Measurements from ENCODE around the gene SIRT5.

SIRT5 gene

DNA sequence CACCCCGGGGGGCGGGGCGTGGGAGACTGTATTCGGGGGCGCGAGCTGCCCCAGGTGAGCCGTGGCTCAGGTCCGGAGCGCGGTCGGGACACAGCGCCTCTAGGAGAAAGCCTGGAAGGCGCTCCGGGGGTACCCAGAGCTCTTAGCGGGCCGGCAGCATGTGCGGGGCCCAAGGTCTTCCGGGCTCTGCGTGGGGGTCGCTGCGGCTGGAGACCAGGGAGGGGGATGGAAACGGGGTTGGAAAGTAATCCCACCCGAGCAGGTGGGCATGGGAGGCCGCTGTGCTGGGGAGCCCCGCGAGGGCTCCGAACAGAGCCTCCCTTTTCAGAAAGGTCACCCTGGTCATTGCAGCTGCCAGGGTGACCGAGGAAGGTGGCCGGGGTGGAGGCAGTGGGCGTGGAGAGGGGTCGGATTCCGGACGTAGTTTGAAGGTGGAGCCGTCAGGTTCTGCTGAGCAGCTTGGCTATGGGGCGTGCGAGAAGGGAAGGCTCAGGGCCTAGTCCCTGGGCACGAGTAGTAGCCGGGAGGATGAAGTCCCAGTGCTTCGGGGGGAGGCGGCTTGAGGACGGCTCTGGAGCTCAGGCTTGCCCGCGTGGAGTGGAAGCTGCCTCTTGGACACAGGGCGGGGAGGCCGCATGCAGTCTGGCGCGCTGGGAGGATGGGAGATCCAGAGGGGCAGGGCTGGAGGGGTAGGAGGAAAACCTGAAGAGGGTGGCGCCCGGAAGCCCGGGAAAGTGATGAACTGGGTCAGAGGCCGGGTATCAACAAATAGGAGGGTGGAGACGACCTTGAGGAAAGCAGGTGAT lies at the start of gene SIRT5:
Gene SIRT5 (plus strand): TSS at position 31 of the 806 bp plus-strand sequence. CDS start 9,510 bp downstream, outside the sequence.
- peaks cover 0 to under 1% (median 0%) of the 10 kb centered on the region in 5 donors for H3K36me3 ChIP-seq (ENCODE audit: control insufficient read depth in 5 of 5, insufficient read depth in 5 of 5, low read length in 5 of 5)
- H3K9ac ChIP-seq (ENCODE audit: low read length in 5 of 5): peak within 1 kb of the TSS; percentile 59 to 87 (median 82)
- peak within 1 kb of the TSS; percentile 80 to 86 (median 84) for H3K4me3 ChIP-seq (ENCODE audit: low read depth in 1 of 5, low read length in 5 of 5)
- H3K9me3 ChIP-seq (ENCODE audit: control insufficient read depth in 5 of 5, low read length in 5 of 5): no peaks in the 10 kb centered on the region
- H3K27me3 ChIP-seq (ENCODE audit: control insufficient read depth in 5 of 5, insufficient read depth in 4 of 5, low read length in 5 of 5): no peaks in the 10 kb centered on the region
- H3K27ac ChIP-seq (ENCODE audit: low read depth, low read length): peak within 1 kb of the TSS; percentile 93
- peaks cover 0 to 16% (median 12%) of the 10 kb centered on the region in 5 donors for H3K4me1 ChIP-seq (ENCODE audit: control insufficient read depth in 5 of 5, insufficient read depth in 5 of 5, low read length in 5 of 5)

DNA sequence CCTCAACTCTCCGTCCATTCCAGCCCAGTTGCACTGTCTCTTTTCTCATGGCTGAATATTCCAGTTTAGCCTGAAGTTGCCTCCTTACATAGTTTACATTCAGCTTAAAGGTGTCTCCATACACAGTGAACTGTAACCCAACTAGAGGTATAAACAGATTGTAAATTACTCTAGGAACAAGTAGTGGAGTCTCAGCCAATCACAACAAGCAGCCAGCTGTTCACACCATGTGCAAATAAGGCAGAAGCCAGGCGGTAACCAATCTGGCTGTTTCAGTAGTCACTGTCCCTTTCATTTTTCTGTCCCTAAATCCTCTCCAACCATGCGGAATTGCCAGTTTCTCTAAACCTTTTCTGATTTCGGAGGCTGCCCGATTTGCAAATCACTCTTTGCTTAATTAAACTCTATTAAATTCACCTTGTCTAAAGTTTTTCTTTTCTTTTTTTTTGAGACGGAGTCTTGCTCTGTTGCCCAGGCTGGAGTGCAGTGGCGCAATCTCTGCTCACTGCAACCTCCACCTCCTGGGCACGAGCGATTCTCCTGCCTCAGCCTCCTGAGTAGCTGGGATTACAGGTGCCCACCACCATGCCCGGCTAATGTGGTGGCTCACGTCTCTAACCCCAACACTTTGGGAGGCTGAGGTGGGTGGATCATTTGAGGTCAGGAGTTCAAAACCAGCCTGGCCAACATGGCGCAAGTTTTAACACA lies 49.4 kb upstream of the SIRT5 start:
- Histone ChIP-seq H3K4me3 (ENCODE audit: low read depth in 1 of 5, low read length in 5 of 5) (no peak overlapping the region), H3K4me1 (ENCODE audit: control insufficient read depth in 5 of 5, insufficient read depth in 5 of 5, low read length in 5 of 5) (peaks cover 2 to 37% (median 5%) of the 10 kb centered on the region in 5 donors), H3K36me3 (ENCODE audit: control insufficient read depth in 5 of 5, insufficient read depth in 5 of 5, low read length in 5 of 5) (no peaks in the 10 kb centered on the region), H3K9ac (ENCODE audit: low read length in 5 of 5) (no peak overlapping the region), H3K9me3 (ENCODE audit: control insufficient read depth in 5 of 5, low read length in 5 of 5) (no peaks in the 10 kb centered on the region), H3K27me3 (ENCODE audit: control insufficient read depth in 5 of 5, insufficient read depth in 4 of 5, low read length in 5 of 5) (no peaks in the 10 kb centered on the region), H3K27ac (ENCODE audit: low read depth, low read length) (no peak overlapping the region)

- Histone ChIP-seq H3K9me3 (ENCODE audit: control insufficient read depth in 5 of 5, low read length in 5 of 5) (no peaks in the 10 kb centered on the region), H3K9ac (ENCODE audit: low read length in 5 of 5) (peak overlapping the region in 1 of 5 donors; percentile 8), H3K4me3 (ENCODE audit: low read depth in 1 of 5, low read length in 5 of 5) (no peak overlapping the region), H3K27me3 (ENCODE audit: control insufficient read depth in 5 of 5, insufficient read depth in 4 of 5, low read length in 5 of 5) (no peaks in the 10 kb centered on the region), H3K27ac (ENCODE audit: low read depth, low read length) (no peak overlapping the region), H3K36me3 (ENCODE audit: control insufficient read depth in 5 of 5, insufficient read depth in 5 of 5, low read length in 5 of 5) (no peaks in the 10 kb centered on the region), H3K4me1 (ENCODE audit: control insufficient read depth in 5 of 5, insufficient read depth in 5 of 5, low read length in 5 of 5) (peaks cover 2 to 37% (median 5%) of the 10 kb centered on the region in 5 donors)
Observed at GRCh38 chr6:13526357-13526726, 48.1 kb upstream of the SIRT5 start.

- H3K27me3 ChIP-seq (ENCODE audit: control insufficient read depth in 5 of 5, insufficient read depth in 4 of 5, low read length in 5 of 5): no peaks in the 10 kb centered on the region
Observed at GRCh38 chr6:13526727-13527670, 47.4 kb upstream of the SIRT5 start.

DNA sequence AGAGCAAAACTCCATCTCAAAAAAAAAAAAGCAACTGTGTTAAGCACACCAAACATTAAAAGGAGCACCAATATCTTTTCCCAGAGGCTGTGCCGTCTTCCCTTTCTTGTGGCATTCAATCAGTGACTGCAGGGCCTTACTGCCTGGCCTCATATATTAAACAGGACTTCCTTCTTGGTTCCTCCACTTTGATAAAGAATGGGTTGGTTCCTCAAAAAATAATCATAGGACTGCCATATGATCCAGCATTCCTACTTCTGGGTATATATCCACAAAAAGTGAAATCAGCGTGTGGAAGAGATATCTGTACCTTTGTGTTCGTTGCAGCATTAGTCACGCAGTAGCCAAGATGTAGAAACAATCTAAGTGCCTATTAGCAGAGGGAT lies 46.7 kb upstream of the SIRT5 start:
- Histone ChIP-seq H3K9ac (ENCODE audit: low read length in 5 of 5) (no peak overlapping the region), H3K9me3 (ENCODE audit: control insufficient read depth in 5 of 5, low read length in 5 of 5) (no peaks in the 10 kb centered on the region), H3K4me3 (ENCODE audit: low read depth in 1 of 5, low read length in 5 of 5) (no peak overlapping the region), H3K36me3 (ENCODE audit: control insufficient read depth in 5 of 5, insufficient read depth in 5 of 5, low read length in 5 of 5) (no peaks in the 10 kb centered on the region), H3K27me3 (ENCODE audit: control insufficient read depth in 5 of 5, insufficient read depth in 4 of 5, low read length in 5 of 5) (no peaks in the 10 kb centered on the region), H3K27ac (ENCODE audit: low read depth, low read length) (peak overlapping the region; percentile 46), H3K4me1 (ENCODE audit: control insufficient read depth in 5 of 5, insufficient read depth in 5 of 5, low read length in 5 of 5) (peaks cover 2 to 40% (median 5%) of the 10 kb centered on the region in 5 donors)

More at GRCh38 chr6:13526727-13527670, 47.4 kb upstream of the SIRT5 start:
- H3K27ac ChIP-seq (ENCODE audit: low read depth, low read length): peak overlapping the region; percentile 46
- H3K36me3 ChIP-seq (ENCODE audit: control insufficient read depth in 5 of 5, insufficient read depth in 5 of 5, low read length in 5 of 5): no peaks in the 10 kb centered on the region
- H3K9me3 ChIP-seq (ENCODE audit: control insufficient read depth in 5 of 5, low read length in 5 of 5): no peaks in the 10 kb centered on the region
- H3K4me1 ChIP-seq (ENCODE audit: control insufficient read depth in 5 of 5, insufficient read depth in 5 of 5, low read length in 5 of 5): peaks cover 2 to 38% (median 5%) of the 10 kb centered on the region in 5 donors
- no peak overlapping the region for H3K4me3 ChIP-seq (ENCODE audit: low read depth in 1 of 5, low read length in 5 of 5)
- peak overlapping the region in 1 of 5 donors; percentile 8 for H3K9ac ChIP-seq (ENCODE audit: low read length in 5 of 5)

DNA sequence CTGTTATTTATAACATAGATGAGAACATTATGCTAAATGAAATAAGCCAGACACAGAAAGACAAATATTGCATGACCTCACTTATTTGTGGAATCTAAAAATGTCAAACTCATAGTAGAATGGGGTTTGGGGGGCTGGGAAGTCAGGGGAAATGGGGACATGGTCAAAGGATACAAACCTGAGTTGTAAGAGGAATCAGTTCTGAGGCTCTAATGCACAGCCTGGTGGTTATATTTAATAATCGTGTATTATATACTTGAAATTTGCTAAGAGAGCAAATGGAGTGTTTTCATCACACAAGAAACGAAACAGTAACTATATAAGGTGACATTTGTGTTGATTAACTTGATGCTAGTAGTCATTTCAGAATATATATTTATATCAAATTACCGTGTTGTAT lies 46.2 kb upstream of the SIRT5 start:
- no peaks in the 10 kb centered on the region for H3K9me3 ChIP-seq (ENCODE audit: control insufficient read depth in 5 of 5, low read length in 5 of 5)

DNA sequence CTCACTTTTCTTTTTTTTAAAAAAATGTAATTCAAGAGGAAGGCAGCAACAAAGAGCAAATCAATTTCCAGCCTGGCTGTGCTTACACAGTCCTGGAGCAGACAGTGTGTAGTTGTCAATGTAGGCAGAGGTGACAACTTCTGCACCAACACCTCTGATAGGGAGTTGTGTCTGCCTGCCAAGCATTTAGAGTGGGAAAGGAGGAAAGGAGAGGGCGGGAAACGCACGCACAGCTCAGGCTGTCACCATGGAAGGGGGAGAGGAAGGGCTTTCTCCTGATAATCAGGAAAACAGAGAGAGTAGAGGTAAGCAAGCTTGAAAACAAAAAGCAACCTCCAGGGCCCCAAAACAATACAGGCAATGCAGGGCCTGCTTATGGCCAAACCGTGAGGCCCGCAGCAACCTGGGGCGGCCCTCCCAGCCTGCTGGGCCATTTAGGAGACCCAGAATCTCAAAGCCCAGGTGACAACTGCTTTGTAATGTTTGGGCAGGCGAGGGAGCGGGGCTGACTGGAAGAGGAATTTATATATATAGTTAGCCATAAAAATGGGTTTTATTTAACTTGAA lies 45.5 kb upstream of the SIRT5 start:
- Histone ChIP-seq H3K27me3 (ENCODE audit: control insufficient read depth in 5 of 5, insufficient read depth in 4 of 5, low read length in 5 of 5) (no peaks in the 10 kb centered on the region), H3K9me3 (ENCODE audit: control insufficient read depth in 5 of 5, low read length in 5 of 5) (no peaks in the 10 kb centered on the region), H3K27ac (ENCODE audit: low read depth, low read length) (no peak overlapping the region), H3K4me1 (ENCODE audit: control insufficient read depth in 5 of 5, insufficient read depth in 5 of 5, low read length in 5 of 5) (peaks cover 2 to 37% (median 5%) of the 10 kb centered on the region in 5 donors), H3K36me3 (ENCODE audit: control insufficient read depth in 5 of 5, insufficient read depth in 5 of 5, low read length in 5 of 5) (no peaks in the 10 kb centered on the region), H3K9ac (ENCODE audit: low read length in 5 of 5) (no peak overlapping the region), H3K4me3 (ENCODE audit: low read depth in 1 of 5, low read length in 5 of 5) (no peak overlapping the region)

More for the DNA sequence above, 46.2 kb upstream of the SIRT5 start:
- no peak overlapping the region for H3K4me3 ChIP-seq (ENCODE audit: low read depth in 1 of 5, low read length in 5 of 5)
- H3K36me3 ChIP-seq (ENCODE audit: control insufficient read depth in 5 of 5, insufficient read depth in 5 of 5, low read length in 5 of 5): no peaks in the 10 kb centered on the region
- peaks cover 2 to 37% (median 5%) of the 10 kb centered on the region in 5 donors for H3K4me1 ChIP-seq (ENCODE audit: control insufficient read depth in 5 of 5, insufficient read depth in 5 of 5, low read length in 5 of 5)
- no peak overlapping the region for H3K9ac ChIP-seq (ENCODE audit: low read length in 5 of 5)
- no peaks in the 10 kb centered on the region for H3K27me3 ChIP-seq (ENCODE audit: control insufficient read depth in 5 of 5, insufficient read depth in 4 of 5, low read length in 5 of 5)
- H3K27ac ChIP-seq (ENCODE audit: low read depth, low read length): no peak overlapping the region

DNA sequence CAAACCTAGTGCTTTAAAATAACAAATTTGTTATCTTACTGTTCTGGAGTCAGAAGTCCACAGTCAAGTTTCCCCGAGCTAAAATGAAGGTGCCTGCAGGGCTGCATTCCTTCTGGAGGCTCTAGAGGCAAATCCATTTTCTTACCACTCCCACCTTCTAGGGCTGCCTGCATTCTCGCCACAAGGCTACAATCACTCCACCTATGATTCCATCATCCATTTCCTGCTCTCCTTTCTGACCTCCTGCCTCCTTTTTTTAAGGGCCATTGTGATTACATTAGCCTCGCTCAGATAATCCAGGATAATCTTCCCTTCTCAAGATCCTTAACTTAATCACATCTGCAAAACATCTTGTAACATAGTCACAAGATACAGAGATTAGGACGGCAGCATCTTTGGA lies 42.4 kb upstream of the SIRT5 start:
- H3K4me1 ChIP-seq (ENCODE audit: control insufficient read depth in 5 of 5, insufficient read depth in 5 of 5, low read length in 5 of 5): peaks cover under 1 to 26% (median 3%) of the 10 kb centered on the region in 5 donors
- no peak overlapping the region for H3K9ac ChIP-seq (ENCODE audit: low read length in 5 of 5)
- H3K27me3 ChIP-seq (ENCODE audit: control insufficient read depth in 5 of 5, insufficient read depth in 4 of 5, low read length in 5 of 5): no peaks in the 10 kb centered on the region
- no peaks in the 10 kb centered on the region for H3K36me3 ChIP-seq (ENCODE audit: control insufficient read depth in 5 of 5, insufficient read depth in 5 of 5, low read length in 5 of 5)
- no peaks in the 10 kb centered on the region for H3K9me3 ChIP-seq (ENCODE audit: control insufficient read depth in 5 of 5, low read length in 5 of 5)
- H3K4me3 ChIP-seq (ENCODE audit: low read depth in 1 of 5, low read length in 5 of 5): no peak overlapping the region
- no peak overlapping the region for H3K27ac ChIP-seq (ENCODE audit: low read depth, low read length)

- Histone ChIP-seq H3K9ac (ENCODE audit: low read length in 5 of 5) (no peak overlapping the region), H3K9me3 (ENCODE audit: control insufficient read depth in 5 of 5, low read length in 5 of 5) (no peaks in the 10 kb centered on the region), H3K36me3 (ENCODE audit: control insufficient read depth in 5 of 5, insufficient read depth in 5 of 5, low read length in 5 of 5) (no peaks in the 10 kb centered on the region), H3K4me3 (ENCODE audit: low read depth in 1 of 5, low read length in 5 of 5) (no peak overlapping the region), H3K27ac (ENCODE audit: low read depth, low read length) (no peak overlapping the region), H3K27me3 (ENCODE audit: control insufficient read depth in 5 of 5, insufficient read depth in 4 of 5, low read length in 5 of 5) (no peaks in the 10 kb centered on the region), H3K4me1 (ENCODE audit: control insufficient read depth in 5 of 5, insufficient read depth in 5 of 5, low read length in 5 of 5) (peaks cover 0 to 24% (median 0%) of the 10 kb centered on the region in 5 donors)
Observed at GRCh38 chr6:13534536-13534935, 39.9 kb upstream of the SIRT5 start.
